NCI-H82 treated with DMSO at 0.1 percent for 48 hours (cell line): ENCODE measurements around the gene TMEM52.
"Not testable (repeated sequence)": the region's sequence is repeated elsewhere in the genome, so short reads cannot be mapped to it uniquely, and the experiment has no call there.

ENCODE experiments used
- DNase-seq: peaks from one replicate; lab custom pipeline; 2025; ENCODE audit not compliant: unreplicated experiment; lab: John Stamatoyannopoulos, UW

The TMEM52 gene

GRCh38 chr1:1947493-1947892 is 28.4 kb upstream of the TMEM52 start:
- no peak for DNase-seq

GRCh38 chr1:1946540-1946939 is 27.5 kb upstream of the TMEM52 start:
- no peak for DNase-seq

- no peak for DNase-seq
Observed at GRCh38 chr1:1945782-1946393, 26.8 kb upstream of the TMEM52 start.

GRCh38 chr1:1943834-1944570 is 24.9 kb upstream of the TMEM52 start:
- no peak for DNase-seq

- no peak for DNase-seq
Observed at GRCh38 chr1:1942753-1943656, 23.9 kb upstream of the TMEM52 start.

DNA sequence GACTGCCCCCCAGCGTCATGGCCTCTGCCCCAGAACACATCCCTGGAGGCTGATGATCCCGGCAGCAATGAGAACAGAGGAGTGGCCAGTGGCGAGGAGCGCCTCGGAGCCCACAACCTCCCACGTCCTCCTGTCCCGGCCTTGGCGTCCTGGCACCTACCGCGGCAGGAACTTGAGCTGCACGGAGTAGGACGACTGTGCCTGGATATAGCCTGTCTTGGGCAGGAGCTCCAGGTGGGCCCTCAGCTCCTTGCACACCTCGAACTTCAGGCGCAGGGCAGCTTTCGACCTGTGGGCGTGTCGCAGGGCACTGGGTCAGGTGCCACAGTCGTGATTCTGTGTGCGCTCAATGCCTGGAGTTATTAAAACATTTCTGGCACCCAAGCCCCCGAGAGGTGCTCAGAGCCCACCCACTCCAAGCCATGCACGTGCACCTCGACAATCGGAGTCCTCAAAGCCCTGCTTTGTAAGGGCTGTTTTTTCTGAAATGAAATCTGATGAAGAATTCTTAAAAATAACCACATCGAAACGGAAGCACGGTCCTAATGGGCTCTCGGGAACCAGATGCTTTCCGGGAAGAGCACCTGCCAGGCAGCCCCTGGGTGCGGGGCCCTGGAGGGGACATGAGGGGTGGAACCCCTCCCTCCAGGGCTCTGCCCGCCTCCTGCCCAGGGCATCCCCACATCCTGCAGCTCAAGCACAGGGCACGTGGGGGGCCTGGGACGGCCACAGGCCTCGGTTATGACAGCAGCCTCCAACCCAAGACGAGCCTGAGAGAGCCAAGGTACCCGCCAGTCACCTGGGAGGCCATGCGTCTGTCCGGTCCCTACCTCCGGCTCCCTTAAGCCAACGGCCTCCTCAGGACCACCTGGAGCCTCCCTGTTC is 23.0 kb upstream of the TMEM52 start:
- DNase-seq: no peak

- no peak for DNase-seq
Observed at GRCh38 chr1:1941211-1941841, 22.2 kb upstream of the TMEM52 start.

GRCh38 chr1:1940123-1940425 is 21.0 kb upstream of the TMEM52 start:
- no peak for DNase-seq

DNA sequence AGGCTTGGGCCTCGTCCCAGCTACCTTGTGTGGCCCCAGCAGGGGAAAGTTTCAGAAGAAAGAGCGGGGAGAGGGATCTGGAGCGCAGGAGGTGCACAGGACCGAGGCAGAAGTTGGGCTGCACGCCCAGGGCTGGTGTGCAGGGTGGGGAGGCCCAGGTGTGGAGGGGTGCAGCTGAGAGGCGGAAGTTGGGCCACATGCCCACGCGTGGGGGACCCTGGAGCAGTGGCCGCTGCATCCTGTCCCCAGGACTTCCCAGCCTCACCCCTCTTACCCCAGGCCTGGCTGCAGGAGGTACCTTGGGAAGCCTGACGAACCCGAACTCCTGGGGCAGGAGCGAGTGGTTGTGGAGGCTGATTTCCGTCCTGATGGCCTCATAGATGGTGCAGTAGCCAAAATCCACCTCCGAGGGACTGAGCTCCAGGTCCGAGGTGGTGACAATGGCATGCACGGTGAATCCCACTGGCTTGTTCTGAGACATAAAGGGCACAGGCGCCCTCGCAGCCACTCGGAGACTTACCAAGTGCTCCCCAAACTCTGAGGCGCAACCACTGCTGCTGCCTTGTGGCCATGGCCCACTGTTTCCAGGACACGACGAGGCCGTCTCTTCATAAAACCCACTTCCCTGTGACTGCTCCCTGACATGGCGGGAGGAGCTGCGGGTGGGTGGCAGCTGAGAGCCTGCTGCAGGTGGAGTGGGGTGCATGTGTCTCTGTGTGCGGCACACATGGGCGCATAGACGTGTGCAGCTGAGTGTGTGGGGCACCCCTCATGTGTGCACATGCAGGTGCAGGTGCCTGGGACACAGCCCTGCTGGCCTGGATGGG is 20.4 kb upstream of the TMEM52 start:
- DNase-seq: no peak

DNA sequence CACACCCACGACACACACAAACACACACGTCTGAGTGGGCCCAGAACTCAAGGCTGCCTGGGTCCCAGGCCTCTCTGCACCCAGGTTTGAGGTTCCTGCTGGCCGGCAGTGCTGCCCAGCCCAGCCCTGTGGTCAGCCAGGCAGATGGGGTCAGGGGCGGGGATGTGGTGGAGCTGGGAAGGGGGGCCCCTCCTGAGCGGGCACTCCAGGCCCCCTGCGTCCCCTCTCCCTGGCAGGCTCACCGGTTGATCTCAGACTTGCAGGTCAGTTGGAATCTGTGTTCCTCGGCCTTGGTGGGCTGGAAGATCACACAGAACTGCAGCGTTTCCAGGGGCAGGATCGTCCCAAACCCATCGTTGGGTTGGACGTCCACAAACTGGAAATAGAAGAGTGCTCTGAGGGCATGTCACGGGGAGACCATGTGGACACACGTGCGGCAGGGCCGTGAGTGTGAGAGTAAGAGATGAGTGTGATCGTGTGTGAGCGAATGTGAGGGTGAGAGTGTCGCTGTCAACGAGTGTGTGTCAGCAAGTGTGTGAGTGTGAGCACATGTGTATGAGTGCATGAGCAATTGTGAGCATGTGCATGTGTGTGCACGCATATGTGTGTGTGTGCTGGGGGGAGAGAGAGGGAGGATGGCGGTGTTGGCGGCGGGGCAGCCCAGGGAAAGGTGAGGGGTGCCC is 19.7 kb upstream of the TMEM52 start:
- DNase-seq: no peak

- no peak for DNase-seq
Observed at GRCh38 chr1:1938276-1938573, 19.1 kb upstream of the TMEM52 start.

DNA sequence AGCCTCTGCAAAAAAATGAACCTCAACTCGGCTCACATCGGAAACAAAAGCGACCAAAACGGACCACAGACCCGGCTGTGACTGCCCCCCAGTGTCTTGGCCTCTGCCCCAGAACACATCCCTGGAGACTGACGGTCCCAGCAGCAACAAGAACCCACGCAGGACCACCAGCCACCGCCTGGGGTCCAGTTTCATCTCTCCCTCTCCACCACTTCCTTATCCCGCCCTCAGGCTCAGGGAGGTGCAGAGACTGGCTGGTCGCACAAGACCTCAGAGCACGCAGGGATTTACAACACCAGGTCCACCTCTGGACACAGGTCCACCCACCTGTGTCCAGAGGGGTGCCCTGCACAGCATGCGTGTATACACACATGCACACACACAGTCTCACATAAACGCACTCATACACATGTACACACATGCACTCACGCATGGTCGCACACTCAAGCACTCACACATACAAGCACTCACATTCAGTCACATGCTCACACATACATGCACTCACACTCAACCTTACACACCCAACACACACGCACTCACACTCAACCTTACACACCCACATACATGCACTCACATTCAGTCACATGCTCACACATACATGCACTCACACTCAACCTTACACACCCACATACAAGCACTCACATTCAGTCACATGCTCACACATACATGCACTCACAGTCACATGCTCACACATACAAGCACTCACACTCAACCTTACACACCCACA is 18.6 kb upstream of the TMEM52 start:
- no peak for DNase-seq

DNA sequence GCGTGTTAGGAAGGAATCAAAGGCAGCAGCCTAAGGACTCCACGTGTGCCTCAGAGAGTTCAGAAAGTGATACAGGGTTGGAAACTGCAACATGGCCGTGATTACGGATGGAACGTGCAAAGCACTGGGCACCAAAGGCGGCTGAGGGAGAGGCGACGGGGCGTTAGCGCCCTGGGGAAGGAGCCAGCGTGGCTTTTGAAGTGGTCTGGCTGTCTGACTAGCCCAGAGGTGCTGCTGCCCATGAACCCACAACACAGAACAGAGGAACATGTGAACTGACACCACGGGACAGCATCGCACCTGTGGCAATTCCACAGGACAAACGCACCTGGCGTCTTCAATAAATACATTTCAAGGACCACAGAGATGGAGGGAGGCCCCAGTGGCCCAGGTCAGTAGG is 18.0 kb upstream of the TMEM52 start:
- DNase-seq: no peak

DNA sequence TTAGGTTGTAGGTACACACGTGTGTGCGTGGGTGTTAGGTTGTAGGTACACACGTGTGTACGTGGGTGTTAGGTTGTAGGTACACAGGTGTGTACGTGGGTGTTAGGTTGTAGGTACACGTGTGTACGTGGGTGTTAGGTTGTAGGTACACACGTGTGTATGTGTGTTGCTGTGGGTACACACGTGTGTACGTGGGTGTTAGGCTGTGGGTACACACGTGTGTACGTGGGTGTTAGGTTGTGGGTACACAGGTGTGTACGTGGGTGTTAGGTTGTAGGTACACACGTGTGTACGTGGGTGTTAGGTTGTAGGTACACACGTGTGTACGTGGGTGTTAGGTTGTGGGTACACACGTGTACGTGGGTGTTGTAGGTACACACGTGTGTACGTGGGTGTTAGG is 15.8 kb upstream of the TMEM52 start:
- not testable (repeated sequence) for DNase-seq

- no peak for DNase-seq
Observed at GRCh38 chr1:1929639-1930545, 10.8 kb upstream of the TMEM52 start.

GRCh38 chr1:1929102-1929638 is 10.1 kb upstream of the TMEM52 start:
- no peak for DNase-seq
